Activated naive CD4-positive, alpha-beta T cell treated with anti-CD3 and anti-CD28 coated beads, Interleukin-2, amount 10 ng/mL, durations not matched to agents 7 days and 5 days (primary cell): Measurements from ENCODE around the gene SERTM1.

ENCODE experiments used
- CTCF ChIA-PET: fragments of 350-600 bp; sonication (Branson Sonifier 250); formaldehyde crosslinking; loops from one replicate; lab custom pipeline; 2021; ENCODE audit warnings: antibody characterized with exemption; lab: Charles Lee
- DNase-seq: peaks from one replicate; pipeline ENCODE4 v3.0.0-alpha.2; 2020
- H3K27ac Mint-ChIP-seq: one replicate; pipeline ENCODE4 v1.8.0; 2021; ENCODE audit warnings: mild to moderate bottlenecking, moderate library complexity, mixed read lengths
- H3K27me3 Mint-ChIP-seq: one replicate; pipeline ENCODE4 v1.8.0; 2021; ENCODE audit warnings: mild to moderate bottlenecking, mixed read lengths
- H3K36me3 Mint-ChIP-seq: one replicate; pipeline ENCODE4 v1.8.0; 2021; ENCODE audit warnings: mixed read lengths
- H3K4me1 Mint-ChIP-seq: one replicate; pipeline ENCODE4 v1.8.0; 2021; ENCODE audit warnings: mixed read lengths
- H3K4me3 Mint-ChIP-seq: one replicate; pipeline ENCODE4 v1.8.0; 2021; ENCODE audit warnings: mild to moderate bottlenecking, moderate library complexity, mixed read lengths
- H3K9me3 Mint-ChIP-seq: one replicate; pipeline ENCODE4 v1.8.0; 2021; ENCODE audit warnings: mixed read lengths

The SERTM1 gene

GRCh38 chr13:36673838-36674326 is at the start of gene SERTM1:
SERTM1 (plus strand) TSS chr13:36674020; CDS start chr13:36695079, 21,059 bp downstream.
- no peaks in the 10 kb centered on the region for H3K9me3 Mint-ChIP-seq
- CTCF ChIA-PET = no interaction called here
- no peaks in the 10 kb centered on the region for H3K36me3 Mint-ChIP-seq
- no peak within 1 kb of the TSS for H3K4me3 Mint-ChIP-seq
- peaks cover 38% of the 10 kb centered on the region for H3K27me3 Mint-ChIP-seq
- no peaks in the 10 kb centered on the region for H3K4me1 Mint-ChIP-seq
- H3K27ac Mint-ChIP-seq = no peak within 1 kb of the TSS
- DNase-seq = no peak

- Mint-ChIP-seq H3K27ac (no peak overlapping the region), H3K36me3 (no peaks in the 10 kb centered on the region), H3K4me3 (no peak overlapping the region), H3K27me3 (no peaks in the 10 kb centered on the region), H3K4me1 (no peaks in the 10 kb centered on the region), H3K9me3 (no peaks in the 10 kb centered on the region)
- CTCF ChIA-PET = no interaction called here
- no peak for DNase-seq
Observed at GRCh38 chr13:36628377-36629056, 45.3 kb upstream of the SERTM1 start.

GRCh38 chr13:36629057-36629385 is 44.8 kb upstream of the SERTM1 start:
- H3K27me3 Mint-ChIP-seq = no peaks in the 10 kb centered on the region
- no peaks in the 10 kb centered on the region for H3K36me3 Mint-ChIP-seq
- CTCF ChIA-PET = no interaction called here
- no peaks in the 10 kb centered on the region for H3K9me3 Mint-ChIP-seq
- H3K4me1 Mint-ChIP-seq = no peaks in the 10 kb centered on the region
- H3K4me3 Mint-ChIP-seq = no peak overlapping the region
- H3K27ac Mint-ChIP-seq = no peak overlapping the region
- DNase-seq = no peak

- no peak overlapping the region for H3K4me3 Mint-ChIP-seq
- no peak overlapping the region for H3K27ac Mint-ChIP-seq
- no peaks in the 10 kb centered on the region for H3K9me3 Mint-ChIP-seq
- H3K36me3 Mint-ChIP-seq = no peaks in the 10 kb centered on the region
- H3K27me3 Mint-ChIP-seq = no peaks in the 10 kb centered on the region
- no peak for DNase-seq
- H3K4me1 Mint-ChIP-seq = no peaks in the 10 kb centered on the region
- CTCF ChIA-PET = no interaction called here
Observed at GRCh38 chr13:36630181-36630803, 43.5 kb upstream of the SERTM1 start.

GRCh38 chr13:36639610-36640009 is 34.2 kb upstream of the SERTM1 start:
- Mint-ChIP-seq H3K36me3 (no peaks in the 10 kb centered on the region), H3K4me1 (no peaks in the 10 kb centered on the region), H3K4me3 (no peak overlapping the region), H3K27ac (no peak overlapping the region), H3K27me3 (no peaks in the 10 kb centered on the region), H3K9me3 (no peaks in the 10 kb centered on the region)
- CTCF ChIA-PET = no interaction called here
- no peak for DNase-seq

GRCh38 chr13:36650611-36651010 is 23.2 kb upstream of the SERTM1 start:
- DNase-seq = no peak
- Mint-ChIP-seq H3K27ac (no peak overlapping the region), H3K4me1 (no peaks in the 10 kb centered on the region), H3K9me3 (no peaks in the 10 kb centered on the region), H3K36me3 (no peaks in the 10 kb centered on the region), H3K27me3 (no peaks in the 10 kb centered on the region), H3K4me3 (no peak overlapping the region)
- CTCF ChIA-PET = no interaction called here

- DNase-seq = no peak
- no peak overlapping the region for H3K4me3 Mint-ChIP-seq
- H3K9me3 Mint-ChIP-seq = no peaks in the 10 kb centered on the region
- H3K36me3 Mint-ChIP-seq = no peaks in the 10 kb centered on the region
- H3K27me3 Mint-ChIP-seq = peaks cover 4% of the 10 kb centered on the region
- CTCF ChIA-PET = no interaction called here
- H3K4me1 Mint-ChIP-seq = no peaks in the 10 kb centered on the region
- no peak overlapping the region for H3K27ac Mint-ChIP-seq
Observed at GRCh38 chr13:36665630-36666029, 8.2 kb upstream of the SERTM1 start.

GRCh38 chr13:36666477-36667229 is 7.2 kb upstream of the SERTM1 start:
- Mint-ChIP-seq H3K27ac (no peak overlapping the region), H3K36me3 (no peaks in the 10 kb centered on the region), H3K27me3 (peaks cover 4% of the 10 kb centered on the region), H3K9me3 (no peaks in the 10 kb centered on the region), H3K4me3 (no peak overlapping the region), H3K4me1 (no peaks in the 10 kb centered on the region)
- CTCF ChIA-PET = no interaction called here
- no peak for DNase-seq

GRCh38 chr13:36668316-36668715 is 5.5 kb upstream of the SERTM1 start:
- Mint-ChIP-seq H3K4me1 (no peaks in the 10 kb centered on the region), H3K36me3 (no peaks in the 10 kb centered on the region), H3K4me3 (no peak overlapping the region), H3K27me3 (peaks cover 13% of the 10 kb centered on the region), H3K27ac (no peak overlapping the region), H3K9me3 (no peaks in the 10 kb centered on the region)
- DNase-seq = no peak
- CTCF ChIA-PET = no interaction called here

- Mint-ChIP-seq H3K4me3 (no peak overlapping the region), H3K9me3 (no peaks in the 10 kb centered on the region), H3K4me1 (no peaks in the 10 kb centered on the region)
Observed at GRCh38 chr13:36673352-36673751, 468 bp upstream of the SERTM1 start.

GRCh38 chr13:36674337-36675212 is 755 bp downstream of the SERTM1 start:
- Mint-ChIP-seq H3K4me3 (no peak overlapping the region), H3K9me3 (no peaks in the 10 kb centered on the region), H3K36me3 (no peaks in the 10 kb centered on the region), H3K27me3 (peaks cover 38% of the 10 kb centered on the region), H3K4me1 (no peaks in the 10 kb centered on the region), H3K27ac (no peak overlapping the region)
- DNase-seq = no peak
- CTCF ChIA-PET = no interaction called here

More at GRCh38 chr13:36673352-36673751, 468 bp upstream of the SERTM1 start:
- Mint-ChIP-seq H3K27me3 (peaks cover 38% of the 10 kb centered on the region), H3K36me3 (no peaks in the 10 kb centered on the region), H3K27ac (no peak overlapping the region)
- DNase-seq = no peak
- CTCF ChIA-PET = no interaction called here

- H3K27me3 Mint-ChIP-seq = peaks cover 38% of the 10 kb centered on the region
- CTCF ChIA-PET = no interaction called here
- H3K4me3 Mint-ChIP-seq = no peak overlapping the region
- DNase-seq = no peak
- H3K4me1 Mint-ChIP-seq = no peaks in the 10 kb centered on the region
- no peaks in the 10 kb centered on the region for H3K36me3 Mint-ChIP-seq
- H3K9me3 Mint-ChIP-seq = no peaks in the 10 kb centered on the region
- no peak overlapping the region for H3K27ac Mint-ChIP-seq
Observed at GRCh38 chr13:36675213-36675536, 1.4 kb downstream of the SERTM1 start.

- no peak overlapping the region for H3K4me3 Mint-ChIP-seq
- H3K27me3 Mint-ChIP-seq = peaks cover 3% of the 10 kb centered on the region
- CTCF ChIA-PET = interaction anchor here (0.7 kb wide), 1 partner anchor 125 kb away, joined by 3 read pairs; no protein-coding TSS in a partner anchor
- no peaks in the 10 kb centered on the region for H3K4me1 Mint-ChIP-seq
- H3K36me3 Mint-ChIP-seq = no peaks in the 10 kb centered on the region
- no peaks in the 10 kb centered on the region for H3K9me3 Mint-ChIP-seq
- H3K27ac Mint-ChIP-seq = no peak overlapping the region
- DNase-seq = no peak
Observed at GRCh38 chr13:36680913-36681312, 7.1 kb downstream of the SERTM1 start.
